Coronary artery (tissue), 2 donors: ENCODE results near the gene CALM3.

Source experiments
- DNase-seq: peaks from one replicate; pipeline ENCODE4 v3.0.0-alpha.2; 2017; ENCODE audit warnings: low spot score
- H3K27ac ChIP-seq, 2 donors: fragments of 200-600 bp; sonication (generic); one replicate each; pipeline ENCODE4 v1.5.1; 2016 to 2019
- H3K4me3 ChIP-seq: fragments of 200-600 bp; sonication (generic); 2 replicates; pipeline ENCODE4 v1.5.1; 2016; ENCODE audit warnings: mild to moderate bottlenecking, moderate library complexity
- TF ChIP-seq, protein P1 (sequence below): fragments of 200-600 bp; sonication (generic); IDR thresholded peaks from one replicate; pipeline ENCODE4 v1.5.1; 2019; ENCODE audit warnings: antibody characterized with exemption

The CALM3 gene

GRCh38 chr19:46616631-46617322 is 15.6 kb downstream of the CALM3 start:
- Histone ChIP-seq H3K4me3 (no peak overlapping the region), H3K27ac (peak overlapping the region in 1 of 2 donors; percentile 39)
- TF ChIP-seq, protein P1, sequence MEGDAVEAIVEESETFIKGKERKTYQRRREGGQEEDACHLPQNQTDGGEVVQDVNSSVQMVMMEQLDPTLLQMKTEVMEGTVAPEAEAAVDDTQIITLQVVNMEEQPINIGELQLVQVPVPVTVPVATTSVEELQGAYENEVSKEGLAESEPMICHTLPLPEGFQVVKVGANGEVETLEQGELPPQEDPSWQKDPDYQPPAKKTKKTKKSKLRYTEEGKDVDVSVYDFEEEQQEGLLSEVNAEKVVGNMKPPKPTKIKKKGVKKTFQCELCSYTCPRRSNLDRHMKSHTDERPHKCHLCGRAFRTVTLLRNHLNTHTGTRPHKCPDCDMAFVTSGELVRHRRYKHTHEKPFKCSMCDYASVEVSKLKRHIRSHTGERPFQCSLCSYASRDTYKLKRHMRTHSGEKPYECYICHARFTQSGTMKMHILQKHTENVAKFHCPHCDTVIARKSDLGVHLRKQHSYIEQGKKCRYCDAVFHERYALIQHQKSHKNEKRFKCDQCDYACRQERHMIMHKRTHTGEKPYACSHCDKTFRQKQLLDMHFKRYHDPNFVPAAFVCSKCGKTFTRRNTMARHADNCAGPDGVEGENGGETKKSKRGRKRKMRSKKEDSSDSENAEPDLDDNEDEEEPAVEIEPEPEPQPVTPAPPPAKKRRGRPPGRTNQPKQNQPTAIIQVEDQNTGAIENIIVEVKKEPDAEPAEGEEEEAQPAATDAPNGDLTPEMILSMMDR = no peak
- DNase-seq = no peak

DNA sequence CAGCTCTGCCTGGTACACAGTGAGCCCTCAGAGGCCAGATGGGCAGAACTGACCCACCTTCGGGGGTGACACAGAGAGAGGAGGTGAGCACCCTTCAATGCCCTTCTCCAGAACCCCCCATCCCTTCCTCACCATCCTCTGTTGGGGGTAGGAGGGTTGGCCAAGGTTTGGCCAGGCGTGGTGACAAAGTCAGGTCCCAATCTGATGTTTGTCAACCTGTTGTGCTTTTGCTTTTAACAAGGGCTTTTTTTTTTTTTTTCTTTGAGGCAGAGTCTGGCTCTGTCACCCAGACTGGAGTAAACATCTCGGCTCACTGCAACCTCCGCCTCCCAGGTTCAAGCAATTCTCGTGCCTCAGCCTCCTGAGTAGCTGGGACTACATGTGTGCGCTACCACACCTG is 16.5 kb downstream of the CALM3 start:
- H3K4me3 ChIP-seq = no peak overlapping the region
- peak overlapping the region in 1 of 2 donors; percentile 39 for H3K27ac ChIP-seq
- DNase-seq = no peak
- TF ChIP-seq, protein P1 = no peak

GRCh38 chr19:46618670-46619231 is 17.6 kb downstream of the CALM3 start:
- no peak overlapping the region for H3K4me3 ChIP-seq
- H3K27ac ChIP-seq = peak overlapping the region; percentile 55 to 89
- TF ChIP-seq, protein P1 = no peak
- DNase-seq = no peak

DNA sequence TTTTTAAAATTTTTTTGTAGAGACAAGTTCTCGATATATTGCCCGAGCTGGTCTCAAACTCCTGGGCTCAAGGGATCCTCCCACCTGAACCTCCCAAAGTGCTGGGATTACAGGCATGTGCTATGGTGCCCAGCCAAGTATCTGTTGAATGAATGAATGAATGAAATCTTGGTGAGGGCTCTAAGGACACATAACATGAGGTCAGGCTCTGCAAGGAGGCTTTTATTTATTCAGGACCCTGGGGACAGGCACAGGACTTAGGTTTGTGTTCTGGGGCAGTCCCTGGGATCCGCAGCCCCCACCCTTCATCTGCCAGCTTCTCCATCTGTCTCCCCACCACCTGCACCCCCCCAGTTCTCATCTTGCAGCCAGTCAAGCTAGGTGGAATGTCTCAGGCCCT is 19.1 kb downstream of the CALM3 start:
- H3K4me3 ChIP-seq = peak overlapping the region; percentile 69
- TF ChIP-seq, protein P1 = no peak
- H3K27ac ChIP-seq = peak overlapping the region; percentile 89 to 98
- DNase-seq = no peak

GRCh38 chr19:46620716-46621115 is 19.6 kb downstream of the CALM3 start:
- H3K27ac ChIP-seq = peak overlapping the region; percentile 89 to 98
- DNase-seq = peak; percentile 90
- peak overlapping the region; percentile 69 for H3K4me3 ChIP-seq
- TF ChIP-seq, protein P1 = no peak

GRCh38 chr19:46621191-46622117 is 20.3 kb downstream of the CALM3 start:
- peak overlapping the region; percentile 69 for H3K4me3 ChIP-seq
- DNase-seq = peak; percentile 79
- H3K27ac ChIP-seq = peak overlapping the region; percentile 89 to 98
- TF ChIP-seq, protein P1 = no peak
